Stimulated activated memory B cell treated with anti-CD40 and anti-IgM and Interleukin-4, amounts not matched to agents 10 μg/mL and 1 μg/mL and 100 μg/mL, for 72 hours (primary cell): ENCODE measurements around the gene TMEM52B.

Experiments
- ATAC-seq: fragments of 150-1000 bp; cut with Tn5 transposase; 2 replicates; pipeline ENCODE4 v1.10.0; 2021
- H3K27ac Mint-ChIP-seq: one replicate; pipeline ENCODE4 v1.8.0; 2022; ENCODE audit warnings: mild to moderate bottlenecking, mixed read lengths
- H3K27me3 Mint-ChIP-seq: one replicate; pipeline ENCODE4 v1.8.0; 2022; ENCODE audit warnings: mixed read lengths
- H3K36me3 Mint-ChIP-seq: one replicate; pipeline ENCODE4 v1.8.0; 2022; ENCODE audit warnings: mixed read lengths
- H3K4me1 Mint-ChIP-seq: one replicate; pipeline ENCODE4 v1.8.0; 2022; ENCODE audit warnings: mixed read lengths
- H3K4me3 Mint-ChIP-seq: one replicate; pipeline ENCODE4 v1.8.0; 2022; ENCODE audit warnings: mild to moderate bottlenecking, moderate library complexity, mixed read lengths
- H3K9me3 Mint-ChIP-seq: one replicate; pipeline ENCODE4 v1.8.0; 2022; ENCODE audit warnings: mixed read lengths

TMEM52B gene

DNA sequence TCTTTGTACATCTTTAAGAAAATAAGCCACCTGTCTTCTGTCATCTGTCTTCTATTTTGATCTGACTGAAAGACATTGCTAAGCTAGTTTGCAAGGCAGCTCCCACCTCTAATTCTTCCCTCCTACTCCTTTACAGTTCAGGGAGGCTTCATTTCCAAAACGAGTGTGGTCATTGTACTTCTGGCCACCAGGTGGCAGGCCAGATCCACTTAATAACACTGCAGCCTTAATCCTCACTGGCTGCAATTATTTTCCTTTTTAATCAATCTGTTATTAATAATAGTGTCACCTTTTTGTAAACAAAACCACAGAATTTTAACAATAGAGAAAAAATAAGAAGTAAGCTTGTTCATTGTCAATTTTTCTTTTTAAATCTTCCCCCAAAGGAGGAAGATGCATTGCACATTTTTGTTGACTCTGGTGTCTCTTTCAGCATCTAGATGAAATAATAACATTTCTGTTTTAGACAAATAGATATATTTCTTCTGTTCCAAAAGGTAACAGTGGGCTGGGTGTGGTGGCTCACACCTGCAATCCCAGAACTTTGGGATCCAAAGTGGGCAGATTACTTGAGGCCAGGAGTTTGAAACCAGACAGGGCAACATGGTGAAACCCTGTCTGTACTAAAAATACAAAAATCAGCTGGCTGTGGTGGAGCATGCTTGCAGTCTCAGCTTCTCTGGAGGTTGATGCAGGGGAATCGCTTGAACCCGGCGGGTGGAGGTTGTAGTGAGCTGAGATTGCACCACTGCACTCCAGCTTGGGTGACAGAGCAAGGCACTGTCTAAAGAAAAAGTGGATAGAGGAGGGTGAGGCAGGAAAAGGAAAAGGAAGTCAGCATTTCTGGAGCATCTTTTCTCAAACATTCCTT is 57.2 kb downstream of the TMEM52B start:
- Mint-ChIP-seq H3K27ac (no peak overlapping the region), H3K27me3 (peaks cover 20% of the 10 kb centered on the region), H3K36me3 (no peaks in the 10 kb centered on the region), H3K9me3 (peaks cover 8% of the 10 kb centered on the region), H3K4me1 (no peaks in the 10 kb centered on the region), H3K4me3 (no peak overlapping the region)
- ATAC-seq = no peak

- no peak overlapping the region for H3K4me3 Mint-ChIP-seq
- H3K4me1 Mint-ChIP-seq = no peaks in the 10 kb centered on the region
- H3K9me3 Mint-ChIP-seq = peaks cover 8% of the 10 kb centered on the region
- H3K27me3 Mint-ChIP-seq = peaks cover 27% of the 10 kb centered on the region
- ATAC-seq = no peak
- H3K36me3 Mint-ChIP-seq = no peaks in the 10 kb centered on the region
- H3K27ac Mint-ChIP-seq = no peak overlapping the region
Measured at GRCh38 chr12:10236720-10237119, 57.9 kb downstream of the TMEM52B start.

GRCh38 chr12:10238526-10238925 is 59.7 kb downstream of the TMEM52B start:
- no peak for ATAC-seq
- peaks cover 43% of the 10 kb centered on the region for H3K27me3 Mint-ChIP-seq
- peaks cover 8% of the 10 kb centered on the region for H3K9me3 Mint-ChIP-seq
- H3K4me3 Mint-ChIP-seq = no peak overlapping the region
- peaks cover 8% of the 10 kb centered on the region for H3K4me1 Mint-ChIP-seq
- H3K27ac Mint-ChIP-seq = no peak overlapping the region
- H3K36me3 Mint-ChIP-seq = no peaks in the 10 kb centered on the region

DNA sequence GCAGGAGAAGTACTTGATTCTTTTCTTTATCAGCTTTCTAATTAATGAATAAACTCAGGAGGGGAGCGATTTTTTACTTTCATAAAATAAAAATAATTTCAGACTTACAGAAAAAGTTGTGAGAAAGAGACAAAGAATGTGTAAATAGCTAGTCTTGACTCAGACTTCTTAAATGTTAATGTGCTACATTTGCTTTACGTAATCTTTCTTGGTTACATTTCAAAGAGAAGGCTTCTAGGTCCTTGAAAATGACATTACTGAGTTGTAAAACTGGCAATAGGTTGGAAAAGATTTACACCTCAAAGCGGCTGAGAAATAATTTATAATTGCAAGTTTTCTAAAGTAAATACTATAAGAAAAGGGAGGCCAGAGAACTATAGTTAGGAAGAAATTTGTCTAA is 62.5 kb downstream of the TMEM52B start:
- H3K36me3 Mint-ChIP-seq = no peaks in the 10 kb centered on the region
- H3K27ac Mint-ChIP-seq = no peak overlapping the region
- peaks cover 16% of the 10 kb centered on the region for H3K4me1 Mint-ChIP-seq
- no peak overlapping the region for H3K4me3 Mint-ChIP-seq
- H3K9me3 Mint-ChIP-seq = peaks cover 3% of the 10 kb centered on the region
- peaks cover 51% of the 10 kb centered on the region for H3K27me3 Mint-ChIP-seq
- no peak for ATAC-seq
